ENCODE measurements around the gene CTNNA3.

- TF ChIP-seq EZH2phosphoT487 (IDR thresholded peaks at IDR 0.05; ENCODE audit: borderline replicate concordance, low read length) (no peak), CTCF (IDR thresholded peaks at IDR 0.05; ENCODE audit: low read depth, low read length, poor library complexity, severe bottlenecking) (no peak)
Measured at GRCh38 chr10:67539312-67539711, 156.7 kb downstream of the CTNNA3 start.

Data from DOHH2 (cell line).